Keratinocyte (primary cell): ENCODE data around the gene CHRNB4. TPM values are rescaled to one million over a fixed set of nuclear protein-coding genes. Genes with fewer than 3 reads are reported as not detected.

Experiments
- DNase-seq: peaks from one replicate; pipeline ENCODE4 v3.0.0-alpha.2; 2011; ENCODE audit warnings: low read depth, missing footprints, low spot score
- FAIRE-seq: peaks from 2 replicates; lab custom pipeline; 2011; peaks lifted over from hg19 to GRCh38; lab: Jason Lieb, UNC
- H2AFZ ChIP-seq: 2 replicates; pipeline ENCODE4 v1.6.0; 2012; ENCODE audit warnings: low read length, control low read depth, inconsistent platforms; ENCODE audit not compliant: control insufficient read depth
- H3K27ac ChIP-seq: 2 replicates; pipeline ENCODE4 v1.5.1; 2011; ENCODE audit warnings: low read length; ENCODE audit not compliant: control insufficient read depth, insufficient read depth
- H3K27me3 ChIP-seq: 3 replicates; pipeline ENCODE4 v1.6.0; 2011; ENCODE audit warnings: low read length; ENCODE audit not compliant: control insufficient read depth, insufficient read depth; ENCODE audit errors: extremely low read depth
- H3K36me3 ChIP-seq, 2 experiments: 2 replicates in 1 of 2; 3 replicates in 1 of 2; pipeline ENCODE4 v1.5.1; 2011; ENCODE audit warnings: low read length in 2 of 2, mild to moderate bottlenecking in 1 of 2; ENCODE audit not compliant: control insufficient read depth in 2 of 2, insufficient read depth in 2 of 2; ENCODE audit errors: extremely low read depth in 1 of 2
- H3K4me1 ChIP-seq: 3 replicates; pipeline ENCODE4 v1.5.1; 2011; ENCODE audit warnings: low read length; ENCODE audit not compliant: control insufficient read depth, insufficient read depth; ENCODE audit errors: extremely low read depth
- H3K4me2 ChIP-seq: 3 replicates; pipeline ENCODE4 v1.6.0; 2011; ENCODE audit warnings: low read depth, low read length; ENCODE audit not compliant: control insufficient read depth, insufficient read depth; ENCODE audit errors: extremely low read depth
- H3K4me3 ChIP-seq, 3 experiments: fragments of 200-600 bp in 1 of 3; sonication (generic) in 1 of 3; 2 replicates in 2 of 3; 3 replicates in 1 of 3; pipeline ENCODE4 v1.5.1; 2011 to 2016; ENCODE audit warnings: low read length in 3 of 3, mild to moderate bottlenecking in 3 of 3, control low read depth in 2 of 3, inconsistent platforms in 1 of 3, low read depth in 1 of 3, mixed read lengths in 1 of 3, mixed run types in 1 of 3, moderate library complexity in 1 of 3; ENCODE audit not compliant: control insufficient read depth in 2 of 3, insufficient read depth in 2 of 3; ENCODE audit errors: extremely low read depth in 1 of 3
- H3K79me2 ChIP-seq: 2 replicates; pipeline ENCODE4 v1.6.0; 2012; ENCODE audit warnings: low read length; ENCODE audit not compliant: control insufficient read depth, insufficient read depth
- H3K9ac ChIP-seq: 3 replicates; pipeline ENCODE4 v1.6.0; 2011; ENCODE audit warnings: low read length; ENCODE audit not compliant: control insufficient read depth, insufficient read depth; ENCODE audit errors: extremely low read depth
- H3K9me1 ChIP-seq: 3 replicates; pipeline ENCODE4 v1.6.0; 2011; ENCODE audit warnings: low read length; ENCODE audit not compliant: control insufficient read depth, insufficient read depth; ENCODE audit errors: extremely low read depth
- H3K9me3 ChIP-seq: 2 replicates; pipeline ENCODE4 v1.5.1; 2012; ENCODE audit warnings: low read depth, low read length; ENCODE audit not compliant: control insufficient read depth
- H4K20me1 ChIP-seq: 3 replicates; pipeline ENCODE4 v1.6.0; 2011; ENCODE audit warnings: low read length; ENCODE audit not compliant: control insufficient read depth, insufficient read depth; ENCODE audit errors: extremely low read depth
- EZH2 ChIP-seq: IDR thresholded peaks from one replicate; pipeline ENCODE4 v1.6.1; 2012; ENCODE audit warnings: inconsistent platforms, mild to moderate bottlenecking, low read length, moderate library complexity
- dilution Hi-C: fragments of 300-500 bp; cut with MboI; formaldehyde crosslinking; loops from one replicate; pipeline ENCODE4 v1.7.0; 2020; ENCODE audit warnings: low sequenced_read_pairs; ENCODE audit not compliant: extremely low pct_ligation_motif_present
- polyA plus RNA-seq, 5 experiments: library from polyadenylated mRNA; depleted of rRNA in 3 of 5; stranded (reverse) in 3 of 5; stranded (forward) in 1 of 5; unstranded in 1 of 5; fragments of >200 nt; gene quantifications; 1 replicate in 1 of 5; 2 replicates in 3 of 5; 3 replicates in 1 of 5; pipeline versions ENCODE4 v1.2.1 to v1.2.3, GENCODE V29; 2011 to 2012; ENCODE audit warnings: missing spikeins in 2 of 5, low read depth in 1 of 5, low replicate concordance in 1 of 5
- TF ChIP-seq, protein P1 (sequence below), 3 experiments: IDR thresholded peaks in 1 of 3; conservative IDR thresholded peaks in 1 of 3; optimal IDR thresholded peaks in 1 of 3; 2 replicates in 2 of 3; 3 replicates in 1 of 3; pipeline versions ENCODE3 to v1.5.1; 2011; ENCODE audit warnings: low read length in 3 of 3, mild to moderate bottlenecking in 3 of 3, moderate library complexity in 2 of 3, control low read depth in 1 of 3, inconsistent platforms in 1 of 3; ENCODE audit not compliant: insufficient read depth in 2 of 3; ENCODE audit errors: extremely low read depth in 1 of 3

Gene CHRNB4
- polyA plus RNA-seq, 1 donor (not counting 4 experiments of a cell fraction or from before 2014, with no cell fraction given), result 0.04 TPM

DNA sequence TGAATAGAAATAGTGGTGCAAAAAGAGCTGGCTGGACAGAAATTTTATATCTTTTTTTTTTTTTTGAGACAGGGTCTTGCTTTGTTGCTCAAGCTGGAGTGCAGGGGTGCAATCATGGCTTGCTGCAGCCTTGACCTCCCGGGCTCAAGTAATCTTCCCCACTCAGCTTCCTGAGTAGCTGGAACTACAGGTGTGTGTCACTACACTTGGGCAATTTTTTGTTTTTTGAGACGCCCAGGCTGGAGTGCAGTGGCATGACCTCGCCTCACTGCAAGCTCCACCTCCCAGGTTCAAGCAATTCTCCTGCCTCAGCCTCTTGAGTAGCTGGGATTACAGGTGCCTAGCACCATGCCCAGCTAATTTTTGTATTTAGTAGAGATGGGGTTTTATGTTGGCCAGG lies 42.7 kb downstream of the CHRNB4 start:
- no peak overlapping the region for H3K4me2 ChIP-seq
- no peaks in the 10 kb centered on the region for H3K9me1 ChIP-seq
- H3K9ac ChIP-seq, result no peak overlapping the region
- no peaks in the 10 kb centered on the region for H3K79me2 ChIP-seq
- H3K27me3 ChIP-seq, result no peaks in the 10 kb centered on the region
- no peak overlapping the region for H3K4me3 ChIP-seq
- TF ChIP-seq, protein P1, sequence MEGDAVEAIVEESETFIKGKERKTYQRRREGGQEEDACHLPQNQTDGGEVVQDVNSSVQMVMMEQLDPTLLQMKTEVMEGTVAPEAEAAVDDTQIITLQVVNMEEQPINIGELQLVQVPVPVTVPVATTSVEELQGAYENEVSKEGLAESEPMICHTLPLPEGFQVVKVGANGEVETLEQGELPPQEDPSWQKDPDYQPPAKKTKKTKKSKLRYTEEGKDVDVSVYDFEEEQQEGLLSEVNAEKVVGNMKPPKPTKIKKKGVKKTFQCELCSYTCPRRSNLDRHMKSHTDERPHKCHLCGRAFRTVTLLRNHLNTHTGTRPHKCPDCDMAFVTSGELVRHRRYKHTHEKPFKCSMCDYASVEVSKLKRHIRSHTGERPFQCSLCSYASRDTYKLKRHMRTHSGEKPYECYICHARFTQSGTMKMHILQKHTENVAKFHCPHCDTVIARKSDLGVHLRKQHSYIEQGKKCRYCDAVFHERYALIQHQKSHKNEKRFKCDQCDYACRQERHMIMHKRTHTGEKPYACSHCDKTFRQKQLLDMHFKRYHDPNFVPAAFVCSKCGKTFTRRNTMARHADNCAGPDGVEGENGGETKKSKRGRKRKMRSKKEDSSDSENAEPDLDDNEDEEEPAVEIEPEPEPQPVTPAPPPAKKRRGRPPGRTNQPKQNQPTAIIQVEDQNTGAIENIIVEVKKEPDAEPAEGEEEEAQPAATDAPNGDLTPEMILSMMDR (optimal IDR thresholded peaks at IDR 0.05 in 1 of 3, IDR thresholded peaks at IDR 0.05 in 1 of 3, conservative IDR thresholded peaks at IDR 0.05 in 1 of 3; ENCODE audit: extremely low read depth in 1 of 3, insufficient read depth in 2 of 3, low read length in 3 of 3), result no peak
- no peak for TF ChIP-seq EZH2
- H2AFZ ChIP-seq, result no peak overlapping the region
- FAIRE-seq (no peak), DNase-seq (no peak)
- no peaks in the 10 kb centered on the region for H3K36me3 ChIP-seq
- dilution Hi-C loops, result no loop called here
- no peak overlapping the region for H3K27ac ChIP-seq
- no peaks in the 10 kb centered on the region for H3K9me3 ChIP-seq
- H3K4me1 ChIP-seq, result no peaks in the 10 kb centered on the region
- no peaks in the 10 kb centered on the region for H4K20me1 ChIP-seq

GRCh38 chr15:78597583-78597982 lies 43.4 kb downstream of the CHRNB4 start:
- H3K9me1 ChIP-seq, result no peaks in the 10 kb centered on the region
- dilution Hi-C loops, result no loop called here
- no peaks in the 10 kb centered on the region for H3K9me3 ChIP-seq
- H4K20me1 ChIP-seq, result no peaks in the 10 kb centered on the region
- no peak overlapping the region for H3K4me2 ChIP-seq
- no peak overlapping the region for H3K9ac ChIP-seq
- H3K4me1 ChIP-seq, result no peaks in the 10 kb centered on the region
- FAIRE-seq (no peak), DNase-seq (no peak)
- no peaks in the 10 kb centered on the region for H3K36me3 ChIP-seq
- no peak overlapping the region for H2AFZ ChIP-seq
- no peaks in the 10 kb centered on the region for H3K79me2 ChIP-seq
- H3K27ac ChIP-seq, result no peak overlapping the region
- H3K4me3 ChIP-seq, result no peak overlapping the region
- TF ChIP-seq, protein P1 (optimal IDR thresholded peaks at IDR 0.05 in 1 of 3, IDR thresholded peaks at IDR 0.05 in 1 of 3, conservative IDR thresholded peaks at IDR 0.05 in 1 of 3; ENCODE audit: extremely low read depth in 1 of 3, insufficient read depth in 2 of 3, low read length in 3 of 3), result no peak
- no peak for TF ChIP-seq EZH2
- no peaks in the 10 kb centered on the region for H3K27me3 ChIP-seq
